Endothelial cell (in vitro differentiated cells): ENCODE measurements around the gene ATP10A. TPM values are rescaled to one million over a fixed set of nuclear protein-coding genes. Genes with fewer than 3 reads are reported as not detected.

Source experiments
- DNase-seq: peaks from one replicate; pipeline ENCODE4 v3.0.0; 2021; ENCODE audit warnings: low spot score
- H3K27ac Mint-ChIP-seq: one replicate; pipeline ENCODE4 v1.8.0; 2021; ENCODE audit warnings: mixed read lengths, inconsistent platforms; ENCODE audit not compliant: unreplicated experiment
- H3K27me3 Mint-ChIP-seq: one replicate; pipeline ENCODE4 v1.8.0; 2021; ENCODE audit warnings: mild to moderate bottlenecking, moderate library complexity, mixed read lengths, inconsistent platforms; ENCODE audit not compliant: unreplicated experiment
- H3K36me3 Mint-ChIP-seq: one replicate; pipeline ENCODE4 v1.8.0; 2021; ENCODE audit warnings: mild to moderate bottlenecking, low read depth, mixed read lengths, inconsistent platforms; ENCODE audit not compliant: unreplicated experiment
- H3K4me1 Mint-ChIP-seq: one replicate; pipeline ENCODE4 v1.8.0; 2021; ENCODE audit warnings: mild to moderate bottlenecking, mixed read lengths, inconsistent platforms; ENCODE audit not compliant: unreplicated experiment
- H3K4me3 Mint-ChIP-seq: one replicate; pipeline ENCODE4 v1.8.0; 2021; ENCODE audit warnings: mild to moderate bottlenecking, mixed read lengths, inconsistent platforms; ENCODE audit not compliant: unreplicated experiment
- H3K9me3 Mint-ChIP-seq: one replicate; pipeline ENCODE4 v1.8.0; 2021; ENCODE audit warnings: mixed read lengths, inconsistent platforms; ENCODE audit not compliant: unreplicated experiment
- total RNA-seq: library from RNA; stranded (reverse); fragmentation: NEBNext Ultra II Directional; extraction: Animal tissue kit (Norgen Biotek cat#: 25700); gene quantifications from one replicate; pipeline ENCODE4 v1.2.1, GENCODE V29; 2021; ENCODE audit not compliant: unreplicated experiment
- TF ChIP-seq, protein P1 (sequence below): fragments of 200-600 bp; sonication (generic); IDR thresholded peaks from one replicate; pipeline ENCODE4 v1.5.0; 2021; ENCODE audit warnings: antibody characterized with exemption; ENCODE audit not compliant: unreplicated experiment

ATP10A gene
- total RNA-seq, 1 donor from 2014 or later, result 0.13 TPM

DNA sequence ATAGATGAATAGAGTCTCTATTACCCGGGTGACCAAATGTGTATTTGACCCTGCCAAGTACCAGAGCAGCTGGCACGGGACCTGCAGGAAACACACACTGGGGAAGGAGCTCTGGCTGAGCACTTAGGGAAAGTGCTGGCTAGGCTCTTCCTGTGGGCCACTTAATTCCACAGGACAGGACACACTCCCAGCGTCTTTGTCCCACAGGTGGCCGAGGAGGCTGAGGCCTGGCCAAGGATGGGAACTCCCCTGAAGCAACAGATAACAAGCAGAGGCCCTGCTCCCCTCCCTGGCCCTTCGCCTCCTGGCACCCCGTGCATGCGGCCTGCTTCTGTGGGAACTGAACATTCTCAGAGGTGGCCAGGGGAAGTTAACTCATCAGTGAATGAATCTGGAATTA lies 180.8 kb downstream of the ATP10A start:
- Mint-ChIP-seq H3K4me3 (no peak overlapping the region), H3K4me1 (no peaks in the 10 kb centered on the region), H3K27me3 (peaks cover 6% of the 10 kb centered on the region), H3K36me3 (no peaks in the 10 kb centered on the region), H3K27ac (no peak overlapping the region), H3K9me3 (no peaks in the 10 kb centered on the region)
- TF ChIP-seq, protein P1, sequence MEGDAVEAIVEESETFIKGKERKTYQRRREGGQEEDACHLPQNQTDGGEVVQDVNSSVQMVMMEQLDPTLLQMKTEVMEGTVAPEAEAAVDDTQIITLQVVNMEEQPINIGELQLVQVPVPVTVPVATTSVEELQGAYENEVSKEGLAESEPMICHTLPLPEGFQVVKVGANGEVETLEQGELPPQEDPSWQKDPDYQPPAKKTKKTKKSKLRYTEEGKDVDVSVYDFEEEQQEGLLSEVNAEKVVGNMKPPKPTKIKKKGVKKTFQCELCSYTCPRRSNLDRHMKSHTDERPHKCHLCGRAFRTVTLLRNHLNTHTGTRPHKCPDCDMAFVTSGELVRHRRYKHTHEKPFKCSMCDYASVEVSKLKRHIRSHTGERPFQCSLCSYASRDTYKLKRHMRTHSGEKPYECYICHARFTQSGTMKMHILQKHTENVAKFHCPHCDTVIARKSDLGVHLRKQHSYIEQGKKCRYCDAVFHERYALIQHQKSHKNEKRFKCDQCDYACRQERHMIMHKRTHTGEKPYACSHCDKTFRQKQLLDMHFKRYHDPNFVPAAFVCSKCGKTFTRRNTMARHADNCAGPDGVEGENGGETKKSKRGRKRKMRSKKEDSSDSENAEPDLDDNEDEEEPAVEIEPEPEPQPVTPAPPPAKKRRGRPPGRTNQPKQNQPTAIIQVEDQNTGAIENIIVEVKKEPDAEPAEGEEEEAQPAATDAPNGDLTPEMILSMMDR, result no peak
- no peak for DNase-seq

DNA sequence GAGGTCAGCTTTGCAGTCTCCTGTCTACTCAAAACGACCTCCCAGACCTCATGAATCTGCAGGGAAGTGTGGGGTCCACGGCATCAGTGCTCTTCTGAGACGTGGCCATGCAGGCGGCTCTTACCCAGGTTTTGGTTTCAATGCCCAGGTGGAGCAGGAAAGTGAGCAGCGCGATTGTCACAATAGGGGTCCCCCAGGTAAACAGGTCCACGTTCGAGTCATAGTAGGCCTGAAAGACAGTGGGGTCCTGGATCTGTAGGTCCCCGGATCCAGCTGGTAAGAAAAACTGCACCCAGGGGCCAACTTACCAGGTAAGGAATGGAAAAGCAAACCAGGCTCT lies 182.5 kb downstream of the ATP10A start:
- H3K4me1 Mint-ChIP-seq, result no peaks in the 10 kb centered on the region
- no peak overlapping the region for H3K4me3 Mint-ChIP-seq
- TF ChIP-seq, protein P1, result no peak
- H3K27ac Mint-ChIP-seq, result no peak overlapping the region
- H3K27me3 Mint-ChIP-seq, result peaks cover 6% of the 10 kb centered on the region
- no peaks in the 10 kb centered on the region for H3K9me3 Mint-ChIP-seq
- H3K36me3 Mint-ChIP-seq, result no peaks in the 10 kb centered on the region
- DNase-seq, result no peak

DNA sequence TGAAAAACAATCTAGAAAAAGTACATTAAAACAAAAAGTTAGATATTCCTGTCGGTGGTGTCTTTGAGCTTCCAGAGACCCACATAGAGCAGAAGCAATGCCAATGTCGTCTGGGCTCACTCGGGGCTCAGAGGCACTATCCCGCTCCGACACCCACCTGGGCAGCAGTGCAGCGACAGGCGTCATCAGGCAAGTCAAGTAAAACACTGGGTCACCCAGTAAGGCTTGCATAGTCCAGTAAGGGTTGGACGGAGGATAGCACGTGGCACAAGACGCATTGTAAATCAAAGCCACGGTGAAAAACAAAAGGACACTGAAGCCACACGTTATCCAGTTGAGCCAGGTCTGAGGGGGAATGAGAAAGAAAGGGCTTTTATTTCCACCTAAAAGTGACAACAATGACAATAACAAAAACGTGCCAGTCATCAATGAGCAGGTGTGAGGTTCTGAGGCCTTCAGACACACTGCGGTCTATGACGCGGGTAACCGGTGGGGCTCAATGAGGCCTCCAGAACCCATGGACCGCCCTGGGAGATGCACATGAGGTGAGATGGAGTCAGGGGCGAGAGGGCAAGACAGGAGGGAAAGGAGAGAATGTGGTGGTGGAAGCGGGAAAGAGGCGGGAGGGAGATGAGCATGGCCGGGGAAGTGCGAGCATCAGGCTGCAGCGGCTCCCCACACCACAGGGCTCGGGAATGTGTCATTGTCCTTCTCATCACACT lies 183.0 kb downstream of the ATP10A start:
- H3K27ac Mint-ChIP-seq, result no peak overlapping the region

DNA sequence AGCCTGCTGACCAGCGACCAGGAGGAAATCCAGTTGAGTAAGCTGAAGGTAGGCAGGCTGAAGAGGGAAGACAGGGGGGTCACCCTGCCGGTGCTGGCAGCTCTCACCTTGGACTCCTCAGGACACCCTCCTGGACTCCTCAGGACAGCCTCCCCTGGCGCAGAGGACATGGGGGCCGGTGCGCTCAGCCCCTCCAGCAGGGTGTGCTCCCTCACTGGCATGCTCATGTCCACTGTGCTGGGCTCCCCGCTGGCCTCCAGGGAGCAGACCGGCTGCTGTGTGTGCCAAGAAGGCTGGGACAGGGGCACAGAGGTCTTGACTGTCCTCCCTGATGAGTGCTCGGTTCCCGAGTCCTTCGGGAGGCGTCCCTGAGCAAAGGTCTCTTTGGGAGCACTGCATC lies 183.6 kb downstream of the ATP10A start:
- no peak overlapping the region for H3K27ac Mint-ChIP-seq
- peaks cover 3% of the 10 kb centered on the region for H3K4me1 Mint-ChIP-seq
- TF ChIP-seq, protein P1, result no peak
- H3K36me3 Mint-ChIP-seq, result no peaks in the 10 kb centered on the region
- no peak for DNase-seq
- H3K9me3 Mint-ChIP-seq, result no peaks in the 10 kb centered on the region
- no peak overlapping the region for H3K4me3 Mint-ChIP-seq
- peaks cover 6% of the 10 kb centered on the region for H3K27me3 Mint-ChIP-seq

More for the DNA sequence above, 183.0 kb downstream of the ATP10A start:
- TF ChIP-seq, protein P1, result no peak
- DNase-seq, result no peak
- Mint-ChIP-seq H3K27me3 (peaks cover 6% of the 10 kb centered on the region), H3K4me3 (no peak overlapping the region), H3K4me1 (peaks cover 2% of the 10 kb centered on the region), H3K9me3 (no peaks in the 10 kb centered on the region), H3K36me3 (no peaks in the 10 kb centered on the region)

DNA sequence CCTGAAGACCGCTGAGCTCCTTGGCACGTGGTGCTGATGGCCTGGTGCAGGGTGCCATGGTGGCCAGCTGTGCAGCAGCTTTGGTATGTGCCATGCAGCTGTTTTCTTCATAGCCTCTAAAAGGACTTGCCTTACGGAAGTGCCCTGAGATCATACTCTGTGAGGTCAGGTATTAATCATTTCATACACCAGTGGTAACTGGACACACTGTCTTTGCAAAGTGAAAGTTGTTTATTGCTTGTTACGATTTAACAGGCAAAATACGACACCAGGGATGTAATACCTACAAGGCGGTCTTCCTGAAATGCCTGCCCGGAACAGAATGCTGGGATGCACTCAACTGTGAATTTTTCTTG lies 184.6 kb downstream of the ATP10A start:
- Mint-ChIP-seq H3K27ac (no peak overlapping the region), H3K27me3 (peaks cover 4% of the 10 kb centered on the region), H3K9me3 (no peaks in the 10 kb centered on the region)

More for the DNA sequence above, 184.6 kb downstream of the ATP10A start:
- Mint-ChIP-seq H3K36me3 (no peaks in the 10 kb centered on the region), H3K4me3 (no peak overlapping the region), H3K4me1 (peaks cover 3% of the 10 kb centered on the region)
- TF ChIP-seq, protein P1, result no peak
- DNase-seq, result no peak
